Cardiac septum (tissue), 1 donor: Measurements from ENCODE around the gene CACFD1. TPM values are rescaled to one million over a fixed set of nuclear protein-coding genes. Genes with fewer than 3 reads are reported as not detected.

Experiments
- DNase-seq: peaks from one replicate; pipeline ENCODE4 v3.0.0-alpha.2; 2020; ENCODE audit warnings: low spot score
- intact Hi-C: fragments of 100-400 bp; cut with DNase I; formaldehyde crosslinking; loops from one replicate; pipeline ENCODE4 v1.14.0; 2022
- total RNA-seq: library from RNA; stranded (reverse); fragmentation: NEBNext Ultra II Directional; extraction: Animal tissue kit (Norgen Biotek cat#: 25700); gene quantifications from one replicate; pipeline ENCODE4 v1.2.1, GENCODE V29; 2021
- donor health status: DM: no; HTN: no; CAD: no.

CACFD1 gene
- total RNA-seq, 1 donor from 2014 or later, result 15.0 TPM

DNA sequence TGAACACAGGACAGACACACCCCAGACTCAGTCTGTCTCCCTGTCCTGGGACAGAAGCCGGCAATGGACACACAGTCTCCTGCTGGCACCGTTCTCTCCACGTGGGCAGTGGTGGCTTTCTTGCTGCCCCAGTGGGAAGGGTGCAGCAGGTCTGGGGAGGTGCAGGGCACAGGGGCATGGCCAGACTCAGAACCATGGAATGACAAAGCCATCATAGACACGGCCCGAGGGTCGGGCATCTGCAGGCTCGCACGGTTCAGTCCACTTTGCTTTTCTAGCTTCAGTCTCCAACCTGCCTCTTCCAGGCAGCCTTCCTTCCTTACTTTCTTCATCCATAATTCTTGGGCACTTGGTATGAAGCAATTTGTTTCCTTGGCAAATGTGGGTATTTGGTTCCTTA lies 48.3 kb downstream of the CACFD1 start:
- DNase-seq, result no peak
- intact Hi-C loops, result no loop called here

DNA sequence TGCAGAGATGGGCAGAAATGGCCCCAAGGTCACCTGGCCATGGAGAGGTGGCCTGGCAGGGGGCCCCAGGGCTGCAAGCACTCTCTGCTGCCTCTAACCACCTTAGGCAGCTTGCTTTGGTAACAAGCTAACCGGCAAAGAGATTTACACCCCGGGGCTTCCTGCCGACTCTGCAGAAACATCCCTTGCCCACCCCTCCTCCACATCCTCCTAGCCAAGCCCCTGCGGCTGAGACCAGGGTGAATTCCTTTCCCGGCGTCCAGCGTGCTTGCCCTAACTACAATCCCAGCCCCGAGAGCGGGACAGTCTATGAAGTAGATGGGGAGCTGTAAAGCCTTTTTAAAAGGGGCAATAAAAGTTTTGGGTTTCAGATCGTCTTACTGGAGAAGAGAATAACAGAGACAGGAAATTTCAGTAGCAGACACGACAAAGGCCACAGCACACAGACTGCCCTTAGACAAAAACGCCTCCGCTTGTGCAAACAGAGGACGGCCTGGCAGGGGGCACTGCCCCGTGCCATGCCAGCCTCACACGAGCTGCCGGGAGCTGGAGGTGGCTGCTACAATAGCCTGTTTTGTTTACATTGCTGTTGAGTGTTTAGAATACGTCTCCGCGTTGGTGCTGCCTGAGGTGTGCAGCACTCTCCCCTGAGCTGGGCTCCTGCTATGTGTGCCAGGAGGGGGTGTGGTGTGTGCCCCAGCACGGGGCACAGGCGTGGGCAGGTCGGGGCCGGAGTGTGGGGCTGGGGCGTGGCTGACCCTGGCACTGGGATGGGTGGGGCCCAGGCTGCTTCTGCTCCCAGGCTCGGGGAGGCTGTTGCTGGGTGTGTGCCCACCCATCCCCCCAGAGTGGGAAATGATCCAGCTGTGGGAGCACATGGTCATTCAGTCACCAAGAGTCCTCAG lies 49.7 kb downstream of the CACFD1 start:
- intact Hi-C loops, result no loop called here
- no peak for DNase-seq

DNA sequence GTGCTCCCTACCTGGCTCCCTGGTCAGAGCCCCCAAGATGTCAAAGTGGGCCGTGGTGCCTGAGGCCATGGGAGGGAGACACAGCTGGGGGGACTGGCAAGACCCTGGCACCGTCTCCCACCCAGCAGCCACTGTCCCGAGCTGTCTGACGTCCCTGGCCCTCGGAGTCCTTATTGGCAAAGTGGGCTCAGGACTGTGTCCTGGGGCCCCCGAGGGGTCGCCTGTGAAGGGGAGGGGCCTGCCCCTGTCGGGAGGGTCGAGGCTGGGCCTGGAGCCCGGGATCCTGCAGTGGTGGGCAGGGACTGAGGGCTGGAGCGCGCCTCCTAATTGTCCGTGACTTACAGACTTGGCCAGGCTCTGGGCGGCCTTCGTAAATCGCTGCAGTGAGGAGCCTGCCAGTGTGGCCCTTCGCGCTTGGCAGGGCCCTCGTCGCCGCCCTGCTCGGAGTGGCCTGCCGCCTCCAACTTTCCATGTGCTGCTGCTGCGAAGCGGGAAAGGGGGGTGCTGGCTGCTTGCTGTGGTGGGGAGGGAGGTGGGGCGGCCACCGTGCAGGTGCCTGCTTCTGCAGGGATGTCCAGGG lies 51.2 kb downstream of the CACFD1 start:
- intact Hi-C loops, result no loop called here
- no peak for DNase-seq

DNA sequence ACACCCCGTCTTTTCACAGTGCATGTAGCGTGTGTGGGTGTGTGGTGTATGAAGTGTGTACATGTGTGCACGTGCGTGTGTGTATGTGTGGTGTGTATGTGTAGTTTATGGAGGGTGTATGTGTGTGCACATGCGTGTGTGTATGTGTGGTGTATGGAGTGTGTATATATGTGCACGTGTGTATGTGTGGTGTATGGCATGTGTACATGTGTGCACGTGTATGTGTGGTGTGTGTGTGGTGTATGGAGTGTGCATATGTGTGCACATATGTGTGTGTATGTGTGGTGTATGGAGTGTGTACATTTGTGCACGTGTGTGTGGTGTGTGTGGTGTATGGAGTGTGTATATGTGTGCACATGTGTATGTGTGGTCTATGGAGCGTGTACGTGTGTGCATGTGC lies 51.8 kb downstream of the CACFD1 start:
- no peak for DNase-seq

DNA sequence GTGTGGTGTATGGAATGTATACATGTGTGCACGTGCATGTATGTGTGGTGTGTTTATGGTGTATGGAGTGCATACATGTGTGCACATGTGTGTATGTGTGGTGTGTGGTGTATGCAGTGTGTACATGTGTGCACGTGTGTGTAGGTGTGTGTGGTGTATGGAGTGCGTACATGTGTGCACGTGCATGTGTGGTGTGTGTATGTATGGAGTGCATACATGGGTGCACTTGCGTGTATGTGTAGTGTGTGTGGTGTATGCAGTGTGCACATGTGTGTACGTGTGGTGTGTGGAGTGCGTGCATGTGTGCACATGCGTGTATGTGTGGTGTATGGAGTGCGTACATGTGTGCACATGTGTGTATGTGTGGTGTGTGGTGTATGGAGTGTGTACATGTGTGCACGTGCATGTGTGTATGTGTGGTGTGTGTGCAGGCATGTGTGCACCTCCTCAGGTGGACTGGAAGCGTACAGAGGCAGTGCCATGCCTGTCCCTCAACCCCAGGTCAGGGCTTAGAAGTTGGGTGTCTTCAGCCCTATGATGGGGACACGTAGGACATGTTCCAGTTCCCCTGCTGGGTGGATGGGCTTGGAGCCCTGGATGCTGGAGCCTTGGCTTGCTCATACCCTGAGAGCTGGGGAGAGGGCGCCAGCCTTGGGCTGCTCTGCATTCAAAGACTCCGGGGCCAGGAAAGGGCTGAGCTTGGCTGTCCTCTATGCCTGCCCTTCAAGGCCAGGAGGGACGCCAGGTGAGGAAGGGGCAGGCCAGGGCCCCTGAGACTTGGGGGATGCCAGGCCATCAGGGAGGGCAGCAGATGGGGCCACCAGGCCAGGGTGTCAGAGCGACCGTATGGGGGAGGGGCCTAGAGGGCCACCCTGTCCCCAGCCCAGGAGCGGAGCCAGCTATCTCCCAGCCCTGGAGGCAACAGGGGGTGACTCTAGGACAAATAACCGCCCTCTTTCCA lies 52.8 kb downstream of the CACFD1 start:
- intact Hi-C loops, result no loop called here
- no peak for DNase-seq

More for the DNA sequence above, 51.8 kb downstream of the CACFD1 start:
- intact Hi-C loops, result no loop called here

DNA sequence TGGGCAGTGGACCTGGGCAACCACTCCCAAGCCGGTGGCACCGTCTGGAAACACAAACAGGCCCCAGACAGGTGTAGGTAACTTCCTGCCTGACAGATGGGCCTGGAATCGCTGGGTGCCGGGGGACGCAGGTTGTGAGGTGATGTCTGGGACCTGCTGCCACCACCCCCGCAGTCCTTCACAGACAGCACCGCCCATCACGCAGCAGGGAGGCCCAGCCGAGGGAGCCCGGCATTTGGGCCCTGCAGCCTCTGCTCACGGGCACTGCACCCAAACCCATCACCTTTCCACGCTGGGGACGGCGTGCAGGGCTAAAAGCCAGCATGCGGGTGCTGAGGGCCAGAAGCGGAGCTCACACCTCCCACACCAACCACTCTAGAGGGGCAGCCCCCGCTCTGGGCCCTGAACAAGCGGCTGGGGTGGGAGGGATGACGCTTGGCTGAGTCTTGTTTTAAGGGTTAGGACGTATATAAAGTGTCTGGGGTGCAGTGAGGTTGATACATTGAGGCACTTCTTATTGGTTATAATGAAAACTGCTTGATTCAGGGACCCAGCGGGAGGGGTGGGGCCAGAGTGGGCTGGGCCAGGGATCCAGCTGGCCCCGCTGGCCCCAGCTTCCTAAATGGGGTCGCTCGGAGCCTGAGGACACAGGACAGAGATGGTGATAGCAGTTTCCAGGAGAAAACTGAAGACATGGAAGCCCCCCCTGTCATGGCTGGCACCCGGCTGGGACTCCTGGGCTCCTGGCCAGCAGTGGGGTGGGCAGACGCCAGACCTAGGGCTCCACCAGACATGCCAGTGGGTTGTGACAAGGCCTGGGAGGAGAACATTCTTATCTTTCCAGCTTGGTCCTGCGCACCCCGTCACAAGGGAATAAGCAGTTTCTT lies 53.7 kb downstream of the CACFD1 start:
- no peak for DNase-seq
- intact Hi-C loops, result no loop called here

DNA sequence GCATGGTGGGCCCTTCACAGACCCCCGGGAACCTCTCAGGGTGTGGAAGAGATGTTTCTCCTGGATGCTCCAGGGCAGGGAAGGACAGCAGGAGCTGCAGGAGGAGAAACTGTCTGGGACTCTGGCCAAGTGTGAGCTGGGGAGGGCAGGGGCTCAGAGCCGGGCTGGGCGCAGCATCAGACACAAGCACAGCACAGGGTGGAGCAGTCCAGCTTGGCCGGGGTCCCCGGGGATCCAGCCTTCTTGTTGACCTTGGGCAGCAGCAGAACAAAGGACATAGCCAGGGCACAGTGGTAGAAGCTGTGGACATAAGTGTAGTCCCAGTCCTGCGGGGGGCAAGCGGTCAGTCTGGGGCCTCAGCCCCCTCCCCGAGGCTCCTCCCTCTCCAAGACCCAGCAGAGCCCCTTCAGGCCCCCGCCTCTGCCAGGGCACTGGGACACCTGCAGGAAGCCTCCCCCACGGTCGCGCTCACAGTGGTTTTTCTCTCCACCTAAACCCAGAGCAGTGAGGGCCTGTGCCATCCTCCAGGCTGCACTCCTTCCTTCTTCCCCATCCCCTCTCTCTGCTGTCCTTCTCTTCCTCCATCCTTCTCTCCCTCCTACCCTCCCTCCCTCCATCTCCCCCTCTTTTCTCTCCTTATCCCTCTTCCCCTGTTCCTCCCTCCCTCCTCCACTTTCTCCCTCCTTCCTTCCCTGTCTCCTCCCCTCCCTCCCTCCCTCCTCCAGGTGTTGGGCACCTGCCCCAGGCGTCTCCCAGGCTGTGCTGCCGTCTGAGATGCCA lies 54.9 kb downstream of the CACFD1 start:
- intact Hi-C loops, result no loop called here
- DNase-seq, result no peak

DNA sequence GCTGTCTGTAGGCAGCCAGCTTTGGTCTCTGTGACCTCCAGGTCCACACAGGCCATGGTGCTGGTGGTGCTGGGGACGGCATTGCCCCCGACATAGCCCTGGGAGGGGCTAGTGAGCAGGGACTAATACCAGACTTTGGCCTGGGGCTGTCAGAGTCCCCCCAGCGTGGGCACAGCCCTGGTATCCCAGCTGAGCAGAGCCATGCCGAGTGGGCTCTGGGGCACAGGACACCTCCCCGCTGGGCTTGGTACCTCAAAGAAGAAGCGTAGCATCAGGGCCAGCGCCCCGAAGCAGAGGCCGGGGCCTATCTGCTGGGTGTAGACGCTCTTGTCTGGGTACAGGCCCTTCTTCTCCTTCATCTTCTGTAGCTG lies 55.4 kb downstream of the CACFD1 start:
- intact Hi-C loops, result no loop called here
- no peak for DNase-seq

DNA sequence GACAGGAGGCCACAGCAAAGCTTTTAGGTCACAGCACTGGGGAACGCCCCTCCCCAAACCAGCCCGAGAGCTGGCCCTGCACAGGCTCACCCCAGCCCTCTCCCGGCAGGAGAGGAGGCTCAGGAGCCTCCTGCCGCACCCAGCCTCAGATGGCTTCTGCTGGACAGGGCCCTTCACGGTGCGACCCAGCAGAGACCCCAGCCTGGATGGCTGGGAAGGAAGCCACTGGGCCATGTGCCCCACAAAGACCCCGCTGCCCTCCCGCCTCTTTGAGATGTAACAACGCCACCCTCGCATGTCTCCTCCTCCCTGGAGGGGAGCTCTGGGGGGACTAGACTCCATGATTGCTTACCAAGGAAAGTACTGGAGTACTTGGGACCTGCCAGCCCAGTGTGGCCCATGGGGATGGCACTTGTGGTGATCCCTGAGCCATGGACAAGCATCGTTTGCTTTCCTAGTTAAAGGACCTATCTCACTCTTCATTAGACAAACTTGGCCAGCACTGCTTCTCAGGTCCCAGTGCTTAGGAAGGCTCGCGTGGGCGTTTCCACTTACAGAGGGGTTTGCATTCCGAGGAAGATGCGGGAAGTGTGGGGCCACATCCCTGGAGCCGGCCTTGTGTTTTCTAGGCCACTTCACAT lies 56.0 kb downstream of the CACFD1 start:
- intact Hi-C loops, result no loop called here
- DNase-seq, result no peak

DNA sequence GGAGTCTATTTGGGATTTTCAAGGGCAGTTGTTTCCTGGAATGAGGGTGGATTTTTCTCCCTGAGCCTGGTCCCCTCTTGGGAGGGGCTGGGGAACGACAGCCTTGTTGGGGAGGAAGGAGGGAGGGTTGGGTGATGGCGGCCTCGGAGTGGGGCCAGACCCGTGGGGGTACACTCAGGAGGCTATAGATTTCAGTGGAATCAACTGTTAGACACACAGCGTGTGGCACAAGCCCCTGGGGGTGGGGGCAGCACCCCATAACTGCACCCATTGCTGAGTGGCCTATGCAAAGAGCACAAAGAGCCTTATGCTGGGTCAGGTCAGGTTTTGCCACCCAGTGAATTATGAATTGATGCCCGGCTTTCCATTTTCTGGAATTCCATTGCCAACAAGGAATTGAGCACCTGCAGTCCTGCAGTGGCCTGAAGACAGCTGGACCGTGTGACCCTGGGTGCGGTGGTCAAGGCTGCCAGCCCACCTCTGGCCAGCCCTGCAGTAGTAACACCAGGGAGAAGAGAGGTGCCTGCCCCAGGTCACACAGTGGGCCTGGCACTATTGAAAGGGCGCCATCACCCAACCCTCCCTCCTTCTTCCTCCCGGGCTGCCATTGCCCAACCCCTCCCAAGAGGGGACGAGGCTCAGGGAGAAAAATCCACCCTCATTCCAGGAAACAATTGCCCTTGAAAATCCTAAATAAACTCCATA lies 56.6 kb downstream of the CACFD1 start:
- no peak for DNase-seq
- intact Hi-C loops, result no loop called here

DNA sequence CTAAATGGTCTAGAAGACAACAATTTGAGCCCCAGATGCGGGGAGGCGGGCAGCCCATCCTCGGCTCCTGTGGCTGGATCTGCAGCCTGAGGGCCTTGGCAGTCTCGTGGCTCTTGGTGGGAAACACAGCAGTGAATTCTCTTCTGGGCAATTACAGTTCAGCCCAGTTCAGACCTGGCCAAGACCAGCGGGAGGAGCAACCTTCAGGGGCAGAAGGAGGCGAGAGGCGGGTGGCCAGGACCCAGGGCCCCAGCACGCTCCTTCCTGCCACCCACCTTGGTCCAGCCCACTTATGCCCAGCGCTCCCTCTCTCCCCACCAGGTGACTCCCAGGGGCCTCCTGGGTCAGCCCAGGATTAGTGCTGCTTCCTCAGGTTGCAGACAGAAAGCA lies 57.2 kb downstream of the CACFD1 start:
- no peak for DNase-seq
- intact Hi-C loops, result no loop called here

DNA sequence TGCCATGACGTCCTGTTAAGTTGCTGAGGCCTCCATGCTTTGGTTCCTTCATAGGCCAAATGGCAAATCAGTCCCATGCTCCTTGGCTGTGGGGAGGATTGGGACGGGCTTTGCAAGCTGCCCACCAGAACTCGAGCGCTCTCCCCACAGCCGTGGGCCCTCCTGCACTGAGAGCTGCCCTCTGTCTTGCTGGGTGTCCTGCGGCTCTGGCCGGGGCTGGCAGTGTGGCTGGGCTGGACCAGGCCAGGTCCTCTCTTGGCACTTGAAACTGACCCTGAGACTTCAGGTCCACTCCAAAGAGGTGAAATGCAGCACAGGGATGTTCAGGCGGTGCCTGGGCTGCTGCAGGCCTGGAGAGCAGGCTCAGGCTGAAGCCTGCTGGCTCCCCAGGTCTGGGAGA lies 57.9 kb downstream of the CACFD1 start:
- intact Hi-C loops, result no loop called here
- no peak for DNase-seq

DNA sequence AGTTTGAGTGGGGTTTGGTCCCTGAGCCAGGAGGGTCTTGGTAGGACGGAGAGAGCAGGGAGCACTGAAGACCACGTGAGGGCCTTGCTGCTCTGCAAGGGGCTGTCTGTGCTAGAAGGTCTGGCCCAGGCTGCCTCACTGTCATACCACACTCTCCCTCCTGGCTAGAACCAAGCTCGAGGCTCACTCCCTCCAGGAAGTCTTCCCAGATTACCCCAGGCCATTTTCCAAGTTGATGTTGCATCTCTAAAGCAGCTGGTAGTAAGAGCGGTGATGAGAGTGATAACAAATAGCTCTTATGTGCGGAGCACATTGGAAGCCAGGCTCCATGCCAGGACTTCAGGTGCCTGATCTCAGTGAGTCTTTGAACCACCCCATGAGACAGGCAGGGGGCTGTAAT lies 58.4 kb downstream of the CACFD1 start:
- no peak for DNase-seq
- intact Hi-C loops, result no loop called here

DNA sequence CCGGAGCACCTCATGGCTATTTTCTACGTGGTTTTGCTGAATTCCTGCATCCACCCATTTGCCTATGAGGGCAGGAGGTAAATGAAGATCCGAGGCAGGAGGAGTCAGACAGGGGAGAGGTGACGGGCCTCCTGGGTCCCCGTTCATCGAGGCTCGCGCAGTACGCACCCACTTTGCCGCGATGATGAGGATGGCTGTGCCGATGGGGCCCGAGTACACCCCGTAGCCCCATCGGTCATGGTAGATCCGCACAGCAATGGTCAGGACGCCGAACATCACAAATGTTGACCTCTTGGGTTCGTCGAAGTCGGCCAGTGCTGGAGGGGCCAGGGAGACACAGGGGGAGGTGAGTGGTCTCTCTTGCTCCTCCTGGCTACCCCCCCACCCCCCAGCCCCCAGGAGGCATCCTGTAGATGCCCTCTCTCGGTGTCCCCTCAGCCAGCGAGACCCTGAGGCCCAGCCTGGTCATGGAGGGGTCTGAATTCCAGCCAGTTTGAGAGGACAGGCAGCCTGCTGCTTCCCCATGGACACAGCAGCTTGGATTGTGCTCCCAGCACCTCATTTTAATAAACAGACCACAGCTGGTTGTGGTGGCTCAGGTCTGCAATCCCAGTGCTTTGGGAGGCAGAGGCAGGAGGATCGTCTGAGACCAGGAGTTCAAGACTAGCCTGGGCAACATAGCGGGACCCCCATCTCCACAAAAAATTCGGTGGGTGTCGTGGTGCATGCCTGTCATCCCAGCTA lies 59.1 kb downstream of the CACFD1 start:
- no peak for DNase-seq
- intact Hi-C loops, result no loop called here

DNA sequence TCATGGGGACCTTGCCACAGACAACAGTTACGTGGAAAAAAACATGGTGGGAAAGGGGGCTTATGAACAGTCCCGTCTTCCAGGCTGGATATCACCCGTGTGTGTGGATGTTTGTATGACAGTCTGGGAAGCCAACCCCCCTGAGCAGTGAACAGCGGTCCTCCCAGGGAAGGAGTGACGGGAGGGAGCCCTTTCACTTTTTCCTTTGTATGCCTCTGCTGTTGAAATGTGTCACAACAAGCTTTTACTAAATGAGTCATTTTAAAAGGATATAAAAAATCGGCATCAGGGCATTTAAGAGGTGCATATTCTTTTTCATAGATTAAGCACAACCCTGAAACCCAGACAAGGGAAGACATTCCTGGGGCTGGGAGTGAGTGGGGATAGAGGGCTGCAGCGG lies 59.9 kb downstream of the CACFD1 start:
- no peak for DNase-seq
- intact Hi-C loops, result no loop called here

DNA sequence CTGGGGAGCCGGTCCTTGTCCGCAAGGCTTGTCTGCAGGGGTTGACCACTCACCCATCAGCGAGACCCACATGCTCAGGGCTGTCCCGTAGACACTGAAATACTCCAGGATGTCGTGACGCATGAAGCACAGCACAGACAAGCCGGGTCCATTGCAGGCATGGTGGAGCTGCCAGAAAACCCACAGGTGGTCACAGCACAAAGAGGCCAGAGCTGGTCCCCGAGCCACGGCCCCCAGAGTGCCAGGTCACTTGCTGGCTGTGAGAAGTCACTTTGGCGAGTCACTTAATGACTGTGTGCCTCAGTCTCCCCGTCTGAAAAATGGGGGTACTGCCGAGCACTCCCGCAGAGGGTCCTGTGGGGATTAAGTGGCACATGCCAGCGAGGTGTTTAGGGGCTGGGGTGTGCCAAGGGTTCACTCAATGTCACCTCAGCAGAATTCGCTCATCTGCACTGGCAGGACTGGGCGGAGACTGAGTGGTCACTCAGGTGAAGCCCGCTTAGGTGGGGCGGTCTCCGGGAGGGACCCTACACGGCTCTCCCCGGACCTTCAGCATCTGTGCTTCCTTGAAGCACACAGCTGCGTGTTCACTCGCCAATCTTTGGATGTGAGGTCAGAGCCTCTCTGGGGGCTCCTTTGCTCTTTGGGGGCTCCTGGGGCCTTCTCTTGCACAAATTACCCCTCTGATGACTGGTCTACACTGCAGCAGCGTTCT lies 60.5 kb downstream of the CACFD1 start:
- intact Hi-C loops, result no loop called here
- DNase-seq, result no peak
